Epithelial cell of esophagus (primary cell): ENCODE results near the gene APBA2.

ENCODE experiments used
- DNase-seq: peaks from one replicate; pipeline ENCODE4 v3.0.0; 2010; ENCODE audit warnings: low read depth
- H3K4me3 ChIP-seq: 2 replicates; pipeline ENCODE4 v1.5.1; 2011; ENCODE audit warnings: mild to moderate bottlenecking, low read length, control low read depth
- TF ChIP-seq, protein P1 (sequence below): IDR thresholded peaks from 2 replicates; pipeline ENCODE4 v1.5.1; 2011; ENCODE audit warnings: low read depth, mild to moderate bottlenecking, low read length, control low read depth, inconsistent platforms; ENCODE audit not compliant: insufficient read depth; ENCODE audit errors: missing control alignments

Gene APBA2

DNA sequence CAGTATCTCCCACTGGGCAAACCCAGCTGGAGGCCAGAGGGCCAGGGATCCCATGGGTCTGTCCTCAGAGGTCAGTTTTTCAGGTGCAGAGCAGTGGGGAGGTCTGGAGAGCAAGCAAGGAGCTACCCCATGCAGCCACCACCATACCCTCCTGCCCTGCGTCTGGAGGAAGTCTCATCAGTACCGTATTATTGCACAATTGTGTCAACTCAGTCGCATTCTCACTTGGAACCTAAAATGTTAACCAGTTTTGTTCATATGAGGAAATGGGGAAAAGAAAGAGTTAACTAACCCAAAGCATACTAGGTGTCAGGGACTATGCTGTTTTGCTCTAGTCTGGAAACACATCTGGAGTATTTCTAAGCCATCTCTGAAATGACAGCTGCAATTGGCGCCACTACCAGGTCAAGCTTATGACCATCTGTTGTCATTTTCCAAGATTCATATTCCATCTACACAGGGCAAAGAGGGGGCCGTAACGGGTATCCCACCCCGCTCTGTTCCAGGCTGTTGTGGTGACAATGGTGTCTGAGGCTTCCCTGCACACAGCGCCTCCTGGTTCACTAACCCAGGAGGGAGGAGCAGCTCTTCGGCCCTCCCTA lies 16.9 kb upstream of the APBA2 start:
- H3K4me3 ChIP-seq, result no peak overlapping the region
- TF ChIP-seq, protein P1, sequence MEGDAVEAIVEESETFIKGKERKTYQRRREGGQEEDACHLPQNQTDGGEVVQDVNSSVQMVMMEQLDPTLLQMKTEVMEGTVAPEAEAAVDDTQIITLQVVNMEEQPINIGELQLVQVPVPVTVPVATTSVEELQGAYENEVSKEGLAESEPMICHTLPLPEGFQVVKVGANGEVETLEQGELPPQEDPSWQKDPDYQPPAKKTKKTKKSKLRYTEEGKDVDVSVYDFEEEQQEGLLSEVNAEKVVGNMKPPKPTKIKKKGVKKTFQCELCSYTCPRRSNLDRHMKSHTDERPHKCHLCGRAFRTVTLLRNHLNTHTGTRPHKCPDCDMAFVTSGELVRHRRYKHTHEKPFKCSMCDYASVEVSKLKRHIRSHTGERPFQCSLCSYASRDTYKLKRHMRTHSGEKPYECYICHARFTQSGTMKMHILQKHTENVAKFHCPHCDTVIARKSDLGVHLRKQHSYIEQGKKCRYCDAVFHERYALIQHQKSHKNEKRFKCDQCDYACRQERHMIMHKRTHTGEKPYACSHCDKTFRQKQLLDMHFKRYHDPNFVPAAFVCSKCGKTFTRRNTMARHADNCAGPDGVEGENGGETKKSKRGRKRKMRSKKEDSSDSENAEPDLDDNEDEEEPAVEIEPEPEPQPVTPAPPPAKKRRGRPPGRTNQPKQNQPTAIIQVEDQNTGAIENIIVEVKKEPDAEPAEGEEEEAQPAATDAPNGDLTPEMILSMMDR, result no peak
- no peak for DNase-seq

DNA sequence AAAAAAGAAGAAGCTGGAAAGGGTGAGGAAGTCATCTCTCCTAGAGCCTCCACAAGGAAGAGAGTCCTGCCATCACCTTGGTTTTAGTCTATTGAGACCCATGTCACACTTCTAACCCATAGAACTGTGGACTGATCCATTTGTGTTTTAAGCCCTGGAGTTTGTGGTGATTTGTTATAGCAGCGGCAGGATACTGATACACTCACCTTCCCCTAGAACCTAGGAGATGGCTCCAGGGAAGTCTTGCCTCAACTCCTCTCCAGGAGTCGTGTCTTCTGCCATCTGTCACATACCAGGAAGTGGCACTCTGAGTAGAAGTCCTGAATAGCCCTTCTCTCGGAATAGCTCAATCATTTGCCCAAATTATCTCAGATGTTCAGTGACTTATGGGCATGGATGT lies 14.6 kb upstream of the APBA2 start:
- TF ChIP-seq, protein P1, result no peak
- no peak overlapping the region for H3K4me3 ChIP-seq
- DNase-seq, result no peak

DNA sequence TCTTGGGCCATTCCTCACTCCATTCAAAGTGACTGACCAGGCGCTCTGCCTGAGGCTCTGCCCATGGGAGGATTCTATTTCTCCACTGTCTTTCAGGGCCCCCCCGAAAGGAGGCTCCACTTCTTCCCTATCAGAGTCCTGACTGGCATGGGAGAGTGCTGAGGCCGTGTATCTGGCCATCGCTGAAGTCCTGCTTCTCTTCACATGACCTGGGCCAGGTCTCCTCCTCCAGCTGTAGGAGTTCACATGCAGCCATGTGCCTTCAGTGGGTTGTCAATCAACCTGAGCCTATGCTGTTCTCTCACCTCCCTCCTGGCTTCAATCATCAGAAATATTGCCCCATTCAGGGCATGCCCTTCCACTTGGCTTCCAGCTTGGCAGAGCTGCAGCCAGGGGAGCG lies 12.8 kb upstream of the APBA2 start:
- H3K4me3 ChIP-seq, result no peak overlapping the region
- DNase-seq, result no peak
- TF ChIP-seq, protein P1, result no peak

DNA sequence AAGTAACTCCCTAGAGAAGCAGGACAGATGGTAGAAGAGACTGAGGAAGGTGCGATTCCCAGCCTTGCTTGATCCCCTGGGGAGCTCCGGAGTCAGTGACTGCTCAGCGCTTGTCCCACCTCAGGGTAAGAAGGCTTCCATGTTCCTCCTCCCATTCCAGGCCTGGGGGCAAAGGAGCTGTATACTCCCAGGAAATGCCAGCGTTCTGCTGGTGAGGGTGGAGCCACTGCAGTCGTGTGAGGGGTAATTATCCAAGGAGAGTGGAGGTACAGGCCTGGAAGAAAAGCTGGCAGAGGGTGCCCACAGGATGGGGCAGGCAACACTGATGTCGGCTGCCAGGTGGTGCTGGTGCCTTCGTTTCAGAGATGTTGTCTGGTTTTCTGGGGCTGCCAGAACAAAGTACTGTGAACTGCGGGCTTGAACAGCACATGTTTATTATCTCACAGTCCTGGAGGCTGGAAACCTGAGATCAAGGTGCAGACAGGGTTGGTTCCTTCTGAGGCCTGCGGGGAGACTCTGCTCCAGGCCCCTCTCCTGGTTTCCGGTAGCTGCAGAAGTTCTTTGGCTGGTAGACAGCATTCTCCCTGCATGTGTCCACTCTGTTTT lies 12.1 kb upstream of the APBA2 start:
- TF ChIP-seq, protein P1, result no peak
- DNase-seq, result no peak
- H3K4me3 ChIP-seq, result no peak overlapping the region

DNA sequence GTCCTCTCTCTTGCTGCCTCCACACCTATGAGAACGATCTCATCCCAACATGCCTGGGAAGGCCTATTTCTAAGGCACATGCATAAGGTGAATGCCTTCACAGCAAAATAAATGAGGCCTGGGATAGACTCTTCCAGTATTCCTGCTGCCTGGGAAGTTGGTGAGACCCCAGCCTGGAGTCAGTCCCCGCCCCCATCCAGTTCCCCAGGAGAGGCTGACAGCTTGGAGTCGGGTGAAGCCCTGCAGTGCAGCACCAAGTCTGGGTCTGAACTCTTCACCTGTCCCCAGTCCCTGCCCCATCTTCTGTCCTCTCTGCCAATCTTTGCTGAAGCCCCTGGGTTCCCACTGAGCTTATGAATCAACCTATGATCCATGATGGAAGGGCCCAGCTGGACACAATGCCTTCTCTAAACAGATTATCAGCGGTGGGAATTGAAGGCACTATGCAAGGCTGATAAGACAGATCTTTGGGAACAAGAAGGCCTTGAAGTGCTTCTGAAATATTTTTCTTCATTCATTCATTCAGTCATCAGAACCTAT lies 10.2 kb upstream of the APBA2 start:
- H3K4me3 ChIP-seq, result no peak overlapping the region
- DNase-seq, result no peak
- TF ChIP-seq, protein P1, result no peak

DNA sequence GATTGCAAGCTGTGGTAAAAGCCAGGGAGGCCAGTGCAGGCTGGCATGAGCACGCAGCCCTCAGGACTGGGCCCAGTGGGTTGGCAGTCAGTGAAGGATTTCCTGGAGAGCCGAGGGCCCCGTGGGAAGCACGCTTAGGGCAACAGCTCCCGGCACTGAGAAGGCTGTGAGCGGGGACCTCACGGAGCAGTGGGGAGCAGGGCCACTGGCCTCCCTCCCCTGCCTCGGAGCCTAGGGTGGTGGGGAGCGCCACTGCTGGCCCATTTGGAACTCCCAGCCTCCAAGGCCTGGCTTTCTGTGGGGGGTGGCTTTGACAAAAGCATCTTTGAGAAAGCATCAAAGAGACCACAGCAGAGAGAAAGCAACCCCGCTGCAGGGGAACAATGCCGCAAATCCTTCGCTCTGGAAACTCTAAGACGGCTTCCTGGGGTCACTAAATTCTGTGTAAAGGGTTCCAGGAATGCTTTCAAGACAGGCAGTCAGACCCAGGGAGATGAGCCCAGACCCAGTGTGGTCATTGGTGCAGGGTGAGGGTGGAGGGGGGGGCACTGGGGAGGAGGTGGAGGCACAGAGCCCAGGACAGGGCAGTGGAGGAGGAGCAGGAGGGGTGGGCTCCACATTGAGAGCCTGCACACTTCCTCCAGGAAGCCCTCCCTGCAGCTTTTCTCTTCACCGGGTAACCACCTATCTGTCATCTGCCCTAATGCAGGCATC lies 9.5 kb upstream of the APBA2 start:
- TF ChIP-seq, protein P1, result no peak
- no peak overlapping the region for H3K4me3 ChIP-seq
- no peak for DNase-seq
